WI38 (cell line): ENCODE data around the gene SEMA6A.

ENCODE experiments used
- H3K4me3 ChIP-seq: 2 replicates; pipeline ENCODE4 v1.5.1; 2011; ENCODE audit warnings: low read depth, mild to moderate bottlenecking, control low read depth, low read length
- TF ChIP-seq, protein P1 (sequence below): IDR thresholded peaks from 2 replicates; pipeline ENCODE4 v1.5.1; 2012; ENCODE audit warnings: low read depth, mild to moderate bottlenecking, control low read depth, low read length

Gene SEMA6A

DNA sequence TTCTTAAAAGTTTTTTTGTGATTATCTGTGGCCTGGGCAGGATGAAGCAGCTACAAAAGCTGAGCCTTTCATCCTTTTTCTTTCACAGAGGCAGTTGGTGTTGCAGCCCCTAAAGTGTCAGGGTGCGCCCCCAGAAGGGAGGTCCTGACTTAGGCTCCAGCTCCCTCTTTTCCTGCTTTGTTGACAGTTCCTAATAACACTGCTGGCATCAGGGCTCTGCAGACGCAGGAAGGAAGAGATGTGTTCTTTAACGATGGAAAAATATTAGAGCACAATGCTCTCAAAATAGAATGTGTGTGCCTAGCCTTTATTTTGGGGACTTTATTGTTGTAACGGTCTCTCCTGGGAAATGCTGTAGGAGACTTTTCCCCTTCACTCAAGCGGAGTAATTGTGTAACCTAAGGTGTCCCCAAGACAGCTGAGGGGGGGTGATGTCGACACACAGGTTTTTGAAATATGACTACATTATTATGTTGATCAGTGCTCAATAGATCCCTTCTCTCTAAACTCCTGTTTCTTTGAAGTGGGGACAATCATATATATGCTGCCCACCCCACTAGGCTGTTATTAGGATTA lies 135.6 kb downstream of the SEMA6A start:
- TF ChIP-seq, protein P1, sequence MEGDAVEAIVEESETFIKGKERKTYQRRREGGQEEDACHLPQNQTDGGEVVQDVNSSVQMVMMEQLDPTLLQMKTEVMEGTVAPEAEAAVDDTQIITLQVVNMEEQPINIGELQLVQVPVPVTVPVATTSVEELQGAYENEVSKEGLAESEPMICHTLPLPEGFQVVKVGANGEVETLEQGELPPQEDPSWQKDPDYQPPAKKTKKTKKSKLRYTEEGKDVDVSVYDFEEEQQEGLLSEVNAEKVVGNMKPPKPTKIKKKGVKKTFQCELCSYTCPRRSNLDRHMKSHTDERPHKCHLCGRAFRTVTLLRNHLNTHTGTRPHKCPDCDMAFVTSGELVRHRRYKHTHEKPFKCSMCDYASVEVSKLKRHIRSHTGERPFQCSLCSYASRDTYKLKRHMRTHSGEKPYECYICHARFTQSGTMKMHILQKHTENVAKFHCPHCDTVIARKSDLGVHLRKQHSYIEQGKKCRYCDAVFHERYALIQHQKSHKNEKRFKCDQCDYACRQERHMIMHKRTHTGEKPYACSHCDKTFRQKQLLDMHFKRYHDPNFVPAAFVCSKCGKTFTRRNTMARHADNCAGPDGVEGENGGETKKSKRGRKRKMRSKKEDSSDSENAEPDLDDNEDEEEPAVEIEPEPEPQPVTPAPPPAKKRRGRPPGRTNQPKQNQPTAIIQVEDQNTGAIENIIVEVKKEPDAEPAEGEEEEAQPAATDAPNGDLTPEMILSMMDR, result no peak
- H3K4me3 ChIP-seq, result no peak overlapping the region

DNA sequence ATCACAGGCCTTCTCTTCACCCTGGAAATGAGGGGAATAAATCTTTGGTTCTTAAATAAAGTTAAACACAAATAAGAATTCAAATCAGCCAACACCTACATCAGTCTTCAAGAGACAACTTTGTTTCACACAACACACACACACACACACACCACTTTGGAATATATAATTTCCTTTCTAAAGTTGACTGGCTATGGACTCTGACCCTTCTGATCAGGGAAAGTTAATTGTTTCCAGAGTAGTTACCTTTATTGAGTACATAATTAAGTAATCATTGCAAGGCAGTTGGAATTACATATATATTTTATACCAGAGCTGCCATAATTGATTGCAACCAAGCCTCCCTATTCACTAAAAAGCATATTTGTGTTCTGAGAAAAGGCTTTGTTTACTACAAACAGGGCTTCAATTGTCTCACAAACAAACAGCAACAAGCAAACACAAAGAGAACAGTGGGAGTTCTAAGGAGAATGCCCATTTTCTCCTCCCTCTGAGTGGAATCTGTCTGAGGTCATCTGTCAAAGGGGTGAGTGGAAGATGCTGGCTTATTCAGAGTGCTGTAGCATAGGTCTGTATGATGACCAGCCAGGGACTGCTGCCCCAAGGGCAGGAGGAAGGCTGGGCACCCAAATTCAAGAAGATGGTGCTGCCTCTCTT lies 136.6 kb downstream of the SEMA6A start:
- TF ChIP-seq, protein P1, result no peak
- no peak overlapping the region for H3K4me3 ChIP-seq

DNA sequence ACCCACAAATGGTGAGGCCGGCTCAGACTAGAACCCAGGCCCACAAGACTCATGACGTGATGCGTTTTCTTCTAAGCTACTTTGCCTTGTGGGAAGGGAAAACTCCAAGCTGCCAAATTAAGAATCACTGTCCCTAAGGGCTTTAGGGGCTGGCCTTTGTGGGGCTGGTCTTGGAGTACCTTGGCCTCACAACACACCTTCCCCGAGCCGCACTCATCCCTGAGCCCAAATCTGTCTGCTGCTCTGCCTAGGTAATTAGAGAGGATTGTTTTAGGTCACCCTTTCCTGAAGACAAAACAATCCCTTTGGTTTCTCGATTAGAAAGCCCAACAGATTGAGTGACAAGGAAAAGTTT lies 137.3 kb downstream of the SEMA6A start:
- TF ChIP-seq, protein P1, result no peak
- no peak overlapping the region for H3K4me3 ChIP-seq

DNA sequence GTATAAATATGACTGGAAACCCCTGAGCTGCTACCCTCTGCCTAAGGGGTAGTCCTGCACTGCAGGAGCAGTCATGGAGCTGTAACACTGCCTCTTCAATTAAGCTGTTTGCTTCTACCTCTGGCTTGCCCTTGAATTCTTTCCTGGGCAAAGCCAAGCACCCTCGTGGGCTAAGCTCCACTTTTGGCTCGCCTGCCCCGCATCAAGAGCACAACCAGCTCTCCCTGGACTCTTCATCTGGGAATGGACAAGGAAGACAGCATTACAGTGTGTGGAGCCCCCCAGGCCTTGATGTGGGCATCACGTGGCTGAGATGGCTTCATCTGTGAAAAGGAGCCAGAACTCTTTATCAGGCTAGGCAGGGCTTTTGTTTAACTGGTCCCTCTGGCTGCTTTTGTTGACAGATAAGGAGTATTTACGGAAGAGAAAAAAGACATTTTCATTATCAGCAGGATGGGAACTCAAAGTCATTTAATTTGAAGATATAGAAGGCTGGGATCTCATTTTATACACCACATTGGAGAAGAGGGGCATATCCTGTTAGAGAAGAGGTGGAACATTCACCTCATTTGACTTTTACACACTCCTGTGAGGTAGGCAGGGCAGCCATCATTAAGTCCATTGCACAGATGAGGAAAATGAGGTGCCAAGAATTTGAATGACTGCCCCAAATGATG lies 137.8 kb downstream of the SEMA6A start:
- no peak overlapping the region for H3K4me3 ChIP-seq
- TF ChIP-seq, protein P1, result no peak

DNA sequence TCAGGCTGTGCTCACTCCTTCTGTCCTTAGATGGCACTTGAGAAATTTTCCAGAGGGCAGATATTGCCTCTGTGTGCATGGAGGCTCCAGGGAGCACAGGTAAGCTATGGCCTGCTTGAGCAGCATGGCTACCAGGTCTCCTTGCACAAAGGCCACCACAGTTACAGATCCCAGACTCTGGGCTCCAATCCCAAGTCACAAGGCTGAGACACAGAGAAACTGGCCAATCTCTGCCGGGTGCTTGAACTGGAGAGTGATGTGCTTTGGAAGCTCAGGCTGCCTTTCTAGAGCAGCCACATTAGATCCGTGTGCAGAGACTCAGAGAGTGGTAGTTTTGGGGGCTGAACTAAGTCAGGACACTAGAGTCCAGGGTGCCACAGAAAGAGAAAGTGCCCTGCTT lies 145.7 kb downstream of the SEMA6A start:
- H3K4me3 ChIP-seq, result no peak overlapping the region
- TF ChIP-seq, protein P1, result no peak

DNA sequence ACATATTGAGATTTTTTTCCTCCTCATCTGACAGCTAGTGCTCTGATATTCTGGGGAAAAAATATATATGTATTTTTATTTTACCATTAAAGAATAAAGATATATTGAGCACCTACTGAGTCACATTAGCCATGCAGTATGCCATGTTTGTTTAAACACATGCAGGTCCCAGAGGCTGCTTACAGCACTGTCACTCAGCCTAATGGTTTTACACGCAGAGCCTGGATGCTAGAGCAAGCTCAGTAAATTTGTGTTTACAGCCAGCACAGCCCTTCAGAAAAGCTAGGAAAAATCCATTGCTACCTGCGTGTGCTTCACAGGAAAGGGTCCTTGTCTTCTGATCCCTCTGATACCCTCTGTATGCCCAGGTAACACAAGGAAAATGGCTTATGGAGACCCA lies 146.2 kb downstream of the SEMA6A start:
- no peak overlapping the region for H3K4me3 ChIP-seq
- TF ChIP-seq, protein P1, result no peak

DNA sequence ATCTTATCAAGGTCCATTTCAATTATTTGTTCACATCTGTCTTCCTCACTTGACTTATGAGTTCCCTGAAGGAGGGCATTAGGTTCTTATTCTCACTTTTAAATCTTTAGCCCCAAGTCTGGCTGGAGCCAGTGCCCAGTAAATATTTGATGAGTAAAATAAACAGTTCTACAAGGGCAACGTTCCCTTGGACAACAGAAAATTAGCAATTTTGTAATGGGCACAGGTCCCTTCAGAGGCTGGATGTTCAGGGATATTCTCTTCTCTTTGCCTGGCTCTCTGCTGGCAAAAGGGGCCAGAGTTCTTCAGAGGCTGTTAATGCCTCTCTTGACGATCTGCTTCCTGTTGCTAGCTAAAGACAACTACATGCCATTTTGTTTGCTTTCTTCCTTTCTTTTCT lies 149.7 kb downstream of the SEMA6A start:
- H3K4me3 ChIP-seq, result no peak overlapping the region
- TF ChIP-seq, protein P1, result no peak
